K562 (cell line): ENCODE results near the gene ATP2A1. TPM values are rescaled to one million over a fixed set of nuclear protein-coding genes. Genes with fewer than 3 reads are reported as not detected.
A peak's percentile ranks its signal among the peaks of the same experiment; 100 is the strongest.

ENCODE experiments used
- BACH1 ChIP-seq: fragments of 200-800 bp; sonication (Bioruptor generic); IDR thresholded peaks from 2 replicates; pipeline ENCODE4 v1.6.1; 2016; ENCODE audit warnings: missing genetic modification characterization, missing compliant biosample characterization
- BRCA1 ChIP-seq, 2 experiments: fragments of 450-650 bp in 1 of 2; sonication (generic) in 1 of 2; formaldehyde crosslinking in 1 of 2; IDR thresholded peaks; 2 replicates each; pipeline versions ENCODE4 v1.5.0 to v1.6.1; 2017 to 2020; ENCODE audit warnings: mild to moderate bottlenecking in 1 of 2, missing genetic modification reagents in 1 of 2
- POLR2B ChIP-seq: fragments of 450-650 bp; IDR thresholded peaks from 2 replicates; pipeline ENCODE4 v1.6.1; 2018; ENCODE audit warnings: low read depth; ENCODE audit not compliant: partially characterized antibody
- PRPF4 ChIP-seq: fragments of 200-400 bp; formaldehyde crosslinking; IDR thresholded peaks from one replicate; pipeline ENCODE4 v1.6.1; 2017; ENCODE audit warnings: low read length, low read depth, mild to moderate bottlenecking; ENCODE audit not compliant: insufficient read depth, poor library complexity, severe bottlenecking
- RAD21 ChIP-seq, 2 experiments: fragments of 250-450 bp in 1 of 2; fragments of 450-650 bp in 1 of 2; sonication (Bioruptor Pico) in 1 of 2; formaldehyde crosslinking in 1 of 2; IDR thresholded peaks in 1 of 2; conservative IDR thresholded peaks in 1 of 2; 2 replicates each; pipeline versions ENCODE4 v1.4.0 to v1.8.0; 2020 to 2022; ENCODE audit warnings: mild to moderate bottlenecking in 2 of 2, moderate library complexity in 1 of 2
- SMARCC2 ChIP-seq: fragments of 450-650 bp; IDR thresholded peaks from 2 replicates; pipeline ENCODE4 v1.6.1; 2017; ENCODE audit warnings: antibody characterized with exemption, moderate library complexity, mild to moderate bottlenecking, low read depth
- STAG1 ChIP-seq: sonication (generic); formaldehyde crosslinking; IDR thresholded peaks from 2 replicates; pipeline ENCODE4 v1.5.0; 2020; ENCODE audit warnings: missing genetic modification reagents, borderline replicate concordance
- TCF7 ChIP-seq: sonication (generic); IDR thresholded peaks from 2 replicates; pipeline ENCODE4 v1.6.1; 2016; ENCODE audit warnings: antibody characterized with exemption, borderline replicate concordance
- ZBTB7A ChIP-seq: IDR thresholded peaks from 2 replicates; pipeline ENCODE4 v1.6.1; 2011; ENCODE audit warnings: low read depth, mild to moderate bottlenecking, low read length, moderate library complexity, borderline replicate concordance; ENCODE audit not compliant: control insufficient read depth
- ZNF274 ChIP-seq: IDR thresholded peaks from 2 replicates; pipeline ENCODE4 v1.6.1; 2011; ENCODE audit warnings: low read depth, mild to moderate bottlenecking, low read length, moderate library complexity, borderline replicate concordance
- ZNF282 ChIP-seq: sonication (generic); formaldehyde crosslinking; IDR thresholded peaks from 2 replicates; pipeline ENCODE4 v1.8.1; 2023; ENCODE audit warnings: missing genetic modification reagents
- ZNF316 ChIP-seq: fragments of 450-650 bp; IDR thresholded peaks from 2 replicates; pipeline ENCODE4 v1.6.1; 2016
- ZNF354B ChIP-seq: fragments of 250-450 bp; sonication (Bioruptor Pico); IDR thresholded peaks from 2 replicates; pipeline ENCODE4 v1.4.0; 2020
- polyA plus RNA-seq, 8 experiments: library from polyadenylated mRNA; depleted of rRNA in 4 of 8; stranded (reverse) in 5 of 8; unstranded in 3 of 8; fragments of >200 nt; fragmentation: Nextera tagmentation in 2 of 8; fragmentation: Illumina TruSeq in 1 of 8; extraction: Ambion mirVana in 2 of 8; extraction: Trizol in 1 of 8; gene quantifications; 2 replicates each; pipeline versions ENCODE4 v1.2.1 to v1.2.3, GENCODE V29; 2011 to 2014; ENCODE audit warnings: inconsistent platforms in 1 of 8, missing spikeins in 1 of 8
- total RNA-seq, 7 experiments: library from RNA; depleted of rRNA in 6 of 7; stranded (reverse); fragments of >200 nt in 6 of 7; fragmentation: Illumina TruSeq in 2 of 7; extraction: Trizol in 2 of 7; gene quantifications; 2 replicates each; pipeline versions ENCODE4 v1.2.1 to v1.2.3, GENCODE V29; 2011 to 2021; ENCODE audit warnings: low replicate concordance in 1 of 7
- TF ChIP-seq, protein P1 (sequence below): fragments of 450-650 bp; IDR thresholded peaks from 2 replicates; pipeline ENCODE4 v1.6.1; 2016; ENCODE audit warnings: low read depth
- TF ChIP-seq, protein P2 (sequence below): fragments of 450-650 bp; formaldehyde crosslinking; IDR thresholded peaks from 2 replicates; pipeline ENCODE4 v1.4.0; 2020; ENCODE audit warnings: mild to moderate bottlenecking, moderate library complexity
- TF ChIP-seq, protein P3 (sequence below): IDR thresholded peaks from 2 replicates; pipeline ENCODE4 v1.6.1; 2014; ENCODE audit warnings: antibody characterized with exemption

Gene ATP2A1
- total and polyA plus RNA-seq, 9 of the 15 experiments (the other 6 are each of a cell fraction or from before 2014, with no cell fraction given): 0.25 to 2.6 (median 0.65) TPM

DNA sequence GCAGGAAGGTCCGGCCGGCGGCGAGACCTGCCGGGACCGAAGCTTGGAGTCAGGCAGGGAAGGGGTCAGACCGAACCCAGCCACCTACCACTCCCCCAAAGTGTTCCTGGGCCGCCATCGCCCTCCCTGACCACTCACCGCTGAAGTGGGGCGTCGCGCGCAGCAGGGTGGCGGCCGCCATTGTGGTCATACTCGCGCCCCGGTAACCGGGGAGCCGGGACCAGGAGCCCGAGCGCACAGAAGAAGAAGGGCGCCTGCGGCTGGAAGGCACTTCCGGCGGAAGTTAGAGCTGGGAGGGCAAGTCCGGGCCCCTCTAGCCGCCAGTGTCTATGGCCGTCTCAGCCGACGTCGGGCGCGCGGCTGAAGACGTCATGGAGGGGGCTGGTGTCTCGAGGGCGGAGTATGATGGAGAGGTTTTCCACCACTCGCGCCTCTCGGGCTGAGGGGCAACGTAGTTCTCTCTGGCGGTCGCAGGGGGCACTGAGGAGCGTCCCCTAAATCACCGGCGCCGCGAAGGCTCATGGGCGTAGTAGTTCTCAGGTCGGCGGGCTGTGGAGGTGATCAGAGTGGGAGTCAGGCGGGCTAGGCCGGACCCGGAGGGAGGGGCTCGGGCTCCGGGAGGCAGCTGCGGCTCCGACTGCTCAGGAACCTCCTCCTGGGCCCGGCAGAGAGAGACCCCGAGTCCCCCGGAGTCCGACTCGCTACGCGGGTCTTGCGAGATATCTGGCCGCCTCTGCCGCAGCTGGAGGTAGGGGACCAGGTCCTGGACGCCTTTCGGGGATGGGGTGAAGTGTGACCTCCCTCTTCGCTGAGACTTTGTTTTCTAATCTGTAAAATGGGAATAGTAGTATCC, 32.0 kb upstream of the ATP2A1 start, which contains the start of gene TUFM (continued):
- TF ChIP-seq RAD21 (CRISPR knock-in tag; conservative IDR thresholded peaks at IDR 0.05 in 1 of 2, IDR thresholded peaks at IDR 0.05 in 1 of 2) (peak; percentile 29 to 35; a peak in 2 of 4 replicates), ZNF316 (no peak), STAG1 (CRISPR knock-in tag) (no peak), BRCA1 (IDR thresholded peaks at IDR 0.05) (no peak), BRCA1 (CRISPR knock-in tag; IDR thresholded peaks at IDR 0.05) (no peak), BACH1 (peak; percentile 27; the same call in 1 of the 2 replicates), SMARCC2 (no peak), ZNF274 (no peak), POLR2B (peak; percentile 66), ZBTB7A (peak; percentile 91; the same call in 1 of the 2 replicates), PRPF4 (no peak), ZNF354B (no peak), ZNF282 (no peak), TCF7 (no peak)
- TF ChIP-seq, protein P1, sequence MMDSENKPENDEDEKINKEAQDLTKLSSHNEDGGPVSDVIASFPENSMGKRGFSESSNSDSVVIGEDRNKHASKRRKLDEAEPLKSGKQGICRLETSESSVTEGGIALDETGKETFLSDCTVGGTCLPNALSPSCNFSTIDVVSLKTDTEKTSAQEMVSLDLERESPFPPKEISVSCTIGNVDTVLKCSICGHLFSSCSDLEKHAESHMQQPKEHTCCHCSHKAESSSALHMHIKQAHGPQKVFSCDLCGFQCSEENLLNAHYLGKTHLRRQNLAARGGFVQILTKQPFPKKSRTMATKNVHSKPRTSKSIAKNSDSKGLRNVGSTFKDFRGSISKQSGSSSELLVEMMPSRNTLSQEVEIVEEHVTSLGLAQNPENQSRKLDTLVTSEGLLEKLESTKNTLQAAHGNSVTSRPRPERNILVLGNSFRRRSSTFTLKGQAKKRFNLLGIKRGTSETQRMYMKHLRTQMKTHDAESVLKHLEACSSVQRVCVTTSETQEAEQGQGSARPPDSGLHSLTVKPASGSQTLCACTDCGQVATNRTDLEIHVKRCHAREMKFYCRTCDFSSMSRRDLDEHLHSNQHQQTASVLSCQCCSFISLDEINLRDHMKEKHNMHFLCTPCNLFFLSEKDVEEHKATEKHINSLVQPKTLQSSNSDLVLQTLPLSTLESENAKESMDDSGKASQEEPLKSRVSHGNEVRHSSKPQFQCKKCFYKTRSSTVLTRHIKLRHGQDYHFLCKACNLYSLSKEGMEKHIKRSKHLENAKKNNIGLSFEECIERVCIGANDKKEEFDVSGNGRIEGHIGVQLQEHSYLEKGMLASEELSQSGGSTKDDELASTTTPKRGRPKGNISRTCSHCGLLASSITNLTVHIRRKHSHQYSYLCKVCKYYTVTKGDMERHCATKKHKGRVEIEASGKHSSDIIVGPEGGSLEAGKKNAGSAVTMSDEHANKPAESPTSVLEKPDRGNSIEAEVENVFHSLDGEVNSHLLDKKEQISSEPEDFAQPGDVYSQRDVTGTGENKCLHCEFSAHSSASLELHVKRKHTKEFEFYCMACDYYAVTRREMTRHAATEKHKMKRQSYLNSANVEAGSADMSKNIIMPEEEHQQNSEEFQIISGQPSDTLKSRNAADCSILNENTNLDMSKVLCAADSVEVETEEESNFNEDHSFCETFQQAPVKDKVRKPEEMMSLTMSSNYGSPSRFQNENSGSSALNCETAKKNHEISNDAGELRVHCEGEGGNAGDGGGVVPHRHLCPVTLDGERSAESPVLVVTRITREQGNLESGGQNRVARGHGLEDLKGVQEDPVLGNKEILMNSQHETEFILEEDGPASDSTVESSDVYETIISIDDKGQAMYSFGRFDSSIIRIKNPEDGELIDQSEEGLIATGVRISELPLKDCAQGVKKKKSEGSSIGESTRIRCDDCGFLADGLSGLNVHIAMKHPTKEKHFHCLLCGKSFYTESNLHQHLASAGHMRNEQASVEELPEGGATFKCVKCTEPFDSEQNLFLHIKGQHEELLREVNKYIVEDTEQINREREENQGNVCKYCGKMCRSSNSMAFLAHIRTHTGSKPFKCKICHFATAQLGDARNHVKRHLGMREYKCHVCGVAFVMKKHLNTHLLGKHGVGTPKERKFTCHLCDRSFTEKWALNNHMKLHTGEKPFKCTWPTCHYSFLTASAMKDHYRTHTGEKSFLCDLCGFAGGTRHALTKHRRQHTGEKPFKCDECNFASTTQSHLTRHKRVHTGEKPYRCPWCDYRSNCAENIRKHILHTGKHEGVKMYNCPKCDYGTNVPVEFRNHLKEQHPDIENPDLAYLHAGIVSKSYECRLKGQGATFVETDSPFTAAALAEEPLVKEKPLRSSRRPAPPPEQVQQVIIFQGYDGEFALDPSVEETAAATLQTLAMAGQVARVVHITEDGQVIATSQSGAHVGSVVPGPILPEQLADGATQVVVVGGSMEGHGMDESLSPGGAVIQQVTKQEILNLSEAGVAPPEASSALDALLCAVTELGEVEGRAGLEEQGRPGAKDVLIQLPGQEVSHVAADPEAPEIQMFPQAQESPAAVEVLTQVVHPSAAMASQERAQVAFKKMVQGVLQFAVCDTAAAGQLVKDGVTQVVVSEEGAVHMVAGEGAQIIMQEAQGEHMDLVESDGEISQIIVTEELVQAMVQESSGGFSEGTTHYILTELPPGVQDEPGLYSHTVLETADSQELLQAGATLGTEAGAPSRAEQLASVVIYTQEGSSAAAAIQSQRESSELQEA: no peak
- TF ChIP-seq, protein P2, sequence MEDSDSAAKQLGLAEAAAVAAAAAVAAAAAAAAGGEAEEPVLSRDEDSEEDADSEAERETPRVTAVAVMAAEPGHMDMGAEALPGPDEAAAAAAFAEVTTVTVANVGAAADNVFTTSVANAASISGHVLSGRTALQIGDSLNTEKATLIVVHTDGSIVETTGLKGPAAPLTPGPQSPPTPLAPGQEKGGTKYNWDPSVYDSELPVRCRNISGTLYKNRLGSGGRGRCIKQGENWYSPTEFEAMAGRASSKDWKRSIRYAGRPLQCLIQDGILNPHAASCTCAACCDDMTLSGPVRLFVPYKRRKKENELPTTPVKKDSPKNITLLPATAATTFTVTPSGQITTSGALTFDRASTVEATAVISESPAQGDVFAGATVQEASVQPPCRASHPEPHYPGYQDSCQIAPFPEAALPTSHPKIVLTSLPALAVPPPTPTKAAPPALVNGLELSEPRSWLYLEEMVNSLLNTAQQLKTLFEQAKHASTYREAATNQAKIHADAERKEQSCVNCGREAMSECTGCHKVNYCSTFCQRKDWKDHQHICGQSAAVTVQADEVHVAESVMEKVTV (CRISPR knock-in tag): no peak
- TF ChIP-seq, protein P3, sequence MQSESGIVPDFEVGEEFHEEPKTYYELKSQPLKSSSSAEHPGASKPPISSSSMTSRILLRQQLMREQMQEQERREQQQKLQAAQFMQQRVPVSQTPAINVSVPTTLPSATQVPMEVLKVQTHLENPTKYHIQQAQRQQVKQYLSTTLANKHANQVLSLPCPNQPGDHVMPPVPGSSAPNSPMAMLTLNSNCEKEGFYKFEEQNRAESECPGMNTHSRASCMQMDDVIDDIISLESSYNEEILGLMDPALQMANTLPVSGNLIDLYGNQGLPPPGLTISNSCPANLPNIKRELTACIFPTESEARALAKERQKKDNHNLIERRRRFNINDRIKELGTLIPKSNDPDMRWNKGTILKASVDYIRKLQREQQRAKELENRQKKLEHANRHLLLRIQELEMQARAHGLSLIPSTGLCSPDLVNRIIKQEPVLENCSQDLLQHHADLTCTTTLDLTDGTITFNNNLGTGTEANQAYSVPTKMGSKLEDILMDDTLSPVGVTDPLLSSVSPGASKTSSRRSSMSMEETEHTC: no peak
